NCI-H2227 treated with DMSO at 0.1 percent for 48 hours (cell line): Measurements from ENCODE around the gene PBX1.
A peak's percentile ranks its signal among the peaks of the same experiment; 100 is the strongest.

Experiments
- DNase-seq: peaks from one replicate; lab custom pipeline; 2025; lab: John Stamatoyannopoulos, UW

PBX1 gene

DNA sequence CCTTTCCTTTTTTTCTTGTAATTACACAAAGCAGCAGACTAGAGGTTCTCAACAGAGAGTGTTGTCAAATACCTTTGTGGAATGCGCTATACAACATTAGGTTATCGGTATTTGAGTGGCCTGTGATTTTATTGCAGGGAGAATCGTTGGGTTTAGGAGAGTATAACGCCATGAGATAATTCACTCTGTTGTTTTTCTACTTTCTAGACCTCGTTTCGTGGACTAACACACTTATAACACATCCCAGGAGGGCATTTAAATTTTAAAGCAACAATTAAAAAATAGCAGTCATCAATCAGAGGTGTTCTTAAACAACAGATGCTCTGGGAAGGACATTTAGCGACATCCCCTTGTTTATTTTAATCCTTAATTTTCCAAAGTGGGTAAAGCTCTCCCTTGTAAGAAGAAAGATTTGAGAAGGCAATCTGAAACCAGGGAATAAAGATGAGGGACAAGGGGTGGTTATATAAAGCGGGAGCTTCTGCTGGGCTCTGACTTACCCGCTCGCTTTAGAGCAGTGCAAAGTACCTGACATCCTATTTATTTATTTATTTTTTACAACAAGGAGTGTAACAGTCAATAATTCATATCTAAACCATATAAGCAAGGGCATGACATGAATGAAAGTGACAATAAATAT is 4.9 kb downstream of the PBX1 start:
- DNase-seq = no peak

DNA sequence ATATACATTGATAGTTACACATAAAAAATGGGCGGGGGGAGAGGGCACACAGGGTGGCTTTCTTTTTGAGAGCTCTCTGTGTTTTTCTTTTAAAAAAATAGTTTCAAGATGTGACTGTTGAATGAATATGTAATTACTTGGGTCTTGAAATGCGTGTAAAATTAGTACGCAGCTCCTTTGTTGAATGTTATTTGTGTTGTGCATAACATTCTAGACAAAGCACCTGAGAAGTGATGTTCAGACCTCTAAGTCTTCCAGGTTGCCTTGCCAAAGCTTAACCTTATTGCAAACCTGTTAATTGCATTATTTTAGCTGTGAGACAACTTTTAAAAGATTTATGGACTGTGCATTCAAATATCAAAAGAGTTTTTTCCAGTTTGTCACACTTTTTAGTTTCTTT is 5.4 kb downstream of the PBX1 start:
- DNase-seq = no peak

DNA sequence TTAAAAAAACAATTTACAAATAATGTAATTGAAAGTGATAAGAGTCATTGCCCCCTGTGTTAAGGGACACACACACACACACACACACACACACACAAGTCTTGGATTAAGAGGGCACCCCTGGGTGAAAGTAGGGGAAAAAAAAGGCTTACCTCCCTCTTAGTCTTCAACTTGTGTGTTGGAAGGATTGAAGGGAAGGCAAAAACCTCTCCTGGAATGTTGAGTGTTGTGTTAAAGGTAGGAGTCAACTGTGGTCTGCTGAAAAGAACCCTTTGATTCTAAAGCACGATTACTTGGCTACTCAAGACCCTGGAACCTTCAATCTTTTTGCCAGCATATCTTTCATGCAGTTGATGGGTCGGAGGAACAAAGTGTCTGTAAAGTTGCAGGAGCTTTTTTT is 6.4 kb downstream of the PBX1 start:
- DNase-seq = no peak

DNA sequence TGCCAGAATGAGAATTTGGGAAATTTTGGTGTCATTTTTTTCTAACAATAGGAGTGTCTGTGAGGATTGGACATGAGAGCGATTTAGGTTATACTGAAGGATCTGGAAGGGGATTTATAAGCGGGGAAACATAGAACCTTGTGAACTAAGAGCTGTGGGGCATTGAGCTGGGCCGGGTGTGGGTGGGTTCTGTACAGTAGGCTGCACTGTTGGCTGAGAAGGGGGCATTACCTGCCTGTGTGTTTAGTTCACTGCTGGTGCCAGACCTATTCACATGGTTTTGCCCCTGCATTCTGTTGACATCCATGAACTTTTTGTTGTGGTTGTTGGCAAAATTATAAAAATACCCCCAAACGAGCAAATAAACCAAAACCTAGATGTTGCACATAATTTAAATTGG is 8.8 kb downstream of the PBX1 start:
- DNase-seq = no peak

DNA sequence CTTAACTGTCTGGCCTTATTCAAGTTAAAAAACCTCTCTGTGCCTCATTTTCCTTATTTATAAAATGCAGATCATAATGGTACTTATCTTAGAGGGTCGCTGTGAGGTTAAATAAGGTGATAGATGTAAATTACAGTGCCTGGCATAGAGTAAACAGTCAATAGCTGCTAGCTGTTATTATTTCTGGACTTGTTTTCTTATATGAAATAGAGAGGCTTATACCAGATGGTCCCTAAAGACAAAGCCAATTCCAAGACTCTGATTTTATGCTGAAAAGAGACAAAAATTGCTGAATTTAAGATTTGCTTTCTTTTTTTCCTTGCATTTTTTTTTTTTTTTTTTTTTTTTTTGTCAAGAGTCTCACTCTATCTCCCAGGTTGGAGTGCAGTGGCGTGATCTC is 10.3 kb downstream of the PBX1 start:
- DNase-seq = no peak

DNA sequence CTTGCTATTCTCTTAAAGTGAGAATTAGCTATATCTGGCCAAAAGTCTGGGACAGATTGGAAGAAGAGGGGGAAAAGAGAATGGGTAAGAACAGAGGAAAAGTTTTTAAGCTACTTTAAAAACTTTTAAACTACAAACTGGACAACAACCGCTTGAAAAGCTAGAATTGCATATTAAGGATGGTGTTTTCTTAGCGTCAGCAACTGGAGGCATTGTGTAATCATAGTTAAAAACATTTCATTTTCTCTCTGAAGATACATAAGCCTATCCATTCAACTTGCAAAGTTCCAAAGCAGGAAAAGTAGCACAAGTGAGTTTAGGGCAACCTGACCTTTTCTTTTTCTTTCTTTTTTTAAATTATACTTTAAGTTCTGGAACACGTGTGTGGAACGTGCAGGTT is 10.9 kb downstream of the PBX1 start:
- no peak for DNase-seq

DNA sequence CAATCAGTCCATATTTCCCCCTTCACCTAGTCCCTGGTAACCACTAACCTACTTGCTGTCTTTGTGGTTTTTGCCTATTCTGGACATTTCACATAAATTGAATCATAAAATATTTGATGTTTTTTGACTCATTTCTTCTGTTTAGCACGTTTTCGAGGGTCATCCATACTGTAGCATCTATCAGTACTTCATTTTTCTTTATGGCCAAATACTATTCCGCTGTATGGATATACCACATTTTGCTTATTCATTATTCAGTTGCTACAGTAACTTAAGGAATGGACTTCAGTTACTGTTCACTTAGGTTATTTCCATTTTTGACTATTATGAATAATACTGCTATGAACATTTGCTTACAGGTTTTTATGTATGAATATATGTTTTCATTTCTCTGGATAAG is 12.3 kb downstream of the PBX1 start:
- no peak for DNase-seq

DNA sequence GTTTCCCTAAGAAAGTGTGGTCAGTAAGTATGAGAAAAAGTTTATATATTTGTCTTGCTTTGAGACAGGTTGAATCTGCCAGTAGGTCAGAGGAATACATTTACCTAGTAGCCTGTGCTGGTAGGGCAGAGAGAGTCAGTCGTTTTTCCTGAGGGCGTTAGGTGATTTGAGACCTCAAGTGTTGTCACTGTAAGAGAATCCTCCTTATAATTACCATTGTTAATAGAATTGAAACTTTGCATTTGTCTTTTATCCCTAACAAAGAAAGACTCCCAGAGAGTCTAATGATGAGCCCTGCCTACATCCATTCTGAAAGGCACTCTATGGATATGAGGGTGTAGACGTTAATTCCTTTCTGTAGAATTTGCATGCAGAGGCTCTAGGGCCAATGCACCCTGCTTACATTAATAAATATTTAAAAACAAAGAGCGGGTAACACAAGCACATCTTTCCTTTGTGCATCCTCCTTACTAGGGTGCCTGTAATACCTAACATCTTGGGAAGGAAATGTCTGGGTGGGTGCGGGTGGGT is 16.4 kb downstream of the PBX1 start:
- no peak for DNase-seq

DNA sequence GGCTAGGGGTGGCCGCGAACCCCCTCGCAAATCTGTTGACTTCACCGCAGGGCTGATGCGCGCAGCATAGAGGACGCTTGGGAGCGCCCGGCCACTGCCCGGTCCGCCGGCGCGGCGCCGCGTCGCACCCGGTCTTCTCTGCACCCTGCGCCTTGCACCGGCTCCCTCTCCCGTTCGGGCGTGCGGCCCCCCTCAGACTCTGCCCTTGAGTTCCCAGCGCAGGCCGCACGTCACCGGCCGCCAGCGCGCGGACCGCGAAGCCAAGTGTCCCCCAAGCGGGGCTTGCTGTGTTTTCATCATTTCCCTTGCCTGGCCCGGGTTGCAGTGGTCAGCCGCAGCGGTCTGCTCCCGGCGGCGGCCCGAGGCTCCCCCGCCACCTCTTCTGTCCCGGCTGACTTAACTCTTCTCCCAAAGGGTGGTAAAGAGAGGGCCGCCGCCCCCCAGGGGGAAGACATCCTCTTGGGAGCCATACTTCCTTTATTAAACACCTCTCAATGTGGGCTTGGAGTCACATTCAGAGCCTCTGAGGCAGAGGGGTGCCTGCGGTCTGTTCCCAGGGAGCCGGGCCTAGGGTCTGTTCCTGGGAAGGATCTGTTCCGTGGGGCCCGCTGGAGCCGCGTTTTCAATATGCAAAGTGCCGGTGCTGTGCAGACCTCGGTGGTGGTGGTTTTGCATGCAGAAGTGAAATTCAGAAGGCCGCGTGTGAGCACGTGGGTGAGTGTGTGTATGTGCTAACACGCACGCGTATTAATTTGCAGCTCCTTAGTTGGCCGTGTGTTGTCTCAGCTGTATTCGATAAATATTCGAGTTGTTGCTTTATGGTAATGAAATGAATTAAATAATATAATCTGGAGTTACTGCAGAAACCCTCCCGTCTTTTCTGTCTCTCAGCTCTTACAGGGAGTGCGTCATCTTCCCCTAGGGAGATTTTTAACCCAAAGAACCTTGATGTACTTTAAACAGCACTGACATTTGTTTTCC is 17.6 kb downstream of the PBX1 start:
- DNase-seq = no peak

DNA sequence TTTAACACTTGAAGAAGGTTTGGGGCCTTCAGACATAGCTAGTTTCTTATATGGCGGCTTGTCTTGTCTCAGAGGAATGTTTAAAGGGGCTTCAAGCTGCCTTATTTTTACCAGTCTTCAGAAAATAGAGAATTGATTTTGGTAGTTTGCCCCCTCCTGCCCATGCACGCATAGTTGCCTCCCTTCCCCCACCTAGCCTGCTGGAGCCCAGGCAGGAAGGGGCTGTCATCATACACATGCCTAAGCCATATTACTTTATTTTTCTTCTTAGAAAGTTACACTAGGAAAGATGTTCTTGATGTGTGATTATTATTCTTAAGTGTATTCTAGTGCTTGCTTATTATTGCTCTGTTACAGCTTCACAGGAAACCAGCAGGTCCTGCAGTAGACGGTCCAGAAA is 18.3 kb downstream of the PBX1 start:
- DNase-seq = no peak

DNA sequence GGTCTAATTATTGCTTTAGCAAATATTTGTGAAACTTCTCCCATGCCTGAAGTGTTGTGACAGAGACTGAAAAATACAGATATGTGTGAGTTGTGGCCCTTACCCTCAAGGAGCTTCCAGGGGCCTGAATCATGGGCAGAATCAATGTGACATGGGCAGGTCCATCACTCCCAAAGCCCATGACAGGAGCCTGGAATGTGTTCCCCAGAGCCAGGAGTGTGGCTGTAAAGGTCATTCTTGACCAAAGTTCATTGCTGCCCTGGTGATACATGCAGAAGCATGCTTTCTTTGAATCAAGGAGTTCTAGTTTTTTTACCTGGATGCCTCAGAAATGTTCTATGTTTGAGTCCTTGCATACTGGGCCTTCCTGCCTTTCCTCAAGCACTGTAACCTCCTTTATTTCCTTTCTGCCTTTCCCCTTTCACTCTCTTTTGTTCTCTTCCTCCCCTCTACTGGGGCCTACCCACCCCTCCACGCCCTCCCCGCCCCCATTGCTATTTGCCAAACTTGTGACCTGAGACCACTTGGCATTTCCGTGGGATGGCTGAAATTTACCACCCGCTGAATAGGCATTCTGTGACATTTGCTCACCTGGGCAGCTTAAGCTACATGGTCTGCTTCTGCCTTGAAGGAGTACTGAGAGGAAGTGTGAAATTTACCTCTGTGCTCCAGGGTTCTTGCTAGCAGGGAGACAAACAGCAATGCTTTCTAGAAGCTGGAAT is 19.7 kb downstream of the PBX1 start:
- DNase-seq = no peak

DNA sequence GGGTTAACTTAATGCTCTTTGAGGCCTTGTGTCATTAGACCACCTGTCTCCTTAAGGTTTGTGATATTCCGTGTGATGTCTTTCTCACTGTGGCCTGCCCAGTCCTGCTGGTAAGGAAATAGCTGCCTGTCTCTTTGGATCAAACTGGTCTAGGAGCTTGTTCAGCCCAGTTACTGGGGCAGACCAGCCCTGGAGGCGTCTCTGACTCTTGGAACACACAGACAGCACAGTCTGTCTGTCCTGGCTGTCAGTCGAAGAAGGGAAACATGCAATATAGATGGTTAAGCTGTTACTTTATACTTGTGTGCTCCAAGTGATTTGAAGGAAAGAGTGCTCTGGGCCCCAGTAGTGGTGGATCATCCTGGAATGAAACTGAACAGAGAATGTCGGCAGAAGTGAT is 20.4 kb downstream of the PBX1 start:
- no peak for DNase-seq

DNA sequence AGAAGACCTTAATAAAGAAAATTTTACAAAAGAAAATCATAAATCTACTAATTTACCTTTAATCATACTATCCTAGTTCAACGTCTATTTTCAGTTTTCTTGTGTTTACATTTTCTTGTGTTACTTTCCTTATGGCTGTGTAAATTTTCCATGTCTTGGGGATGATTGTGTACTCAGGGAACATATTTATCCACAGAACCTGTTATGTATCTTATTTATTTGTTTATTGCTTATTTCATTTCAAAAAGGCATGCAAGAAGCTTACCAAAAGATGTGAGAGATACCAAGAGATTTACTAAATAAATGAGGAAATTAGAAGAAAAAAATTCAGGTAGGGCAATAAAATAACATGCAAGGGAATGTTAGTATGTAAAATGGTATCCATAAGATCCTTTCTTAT is 22.8 kb downstream of the PBX1 start:
- DNase-seq = no peak

DNA sequence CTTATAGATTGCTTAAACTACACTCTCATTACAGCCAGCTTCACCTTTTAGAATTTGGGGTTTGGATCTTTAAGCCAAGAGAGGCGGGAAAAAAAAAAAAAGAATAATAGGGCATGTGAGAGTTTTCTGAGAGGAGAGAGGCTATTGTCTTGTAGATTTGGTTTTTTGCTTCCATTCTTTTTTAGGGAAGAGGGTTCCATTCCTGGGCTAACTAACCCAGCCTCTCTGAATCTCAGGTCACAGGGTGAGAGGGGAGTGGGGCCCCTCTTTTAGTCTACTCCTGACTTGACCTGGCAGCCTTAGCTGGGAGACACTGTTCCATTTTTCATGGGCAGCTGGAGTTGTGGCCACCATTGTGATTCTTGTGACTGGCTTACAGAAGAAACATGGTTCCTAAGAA is 24.2 kb downstream of the PBX1 start:
- DNase-seq = no peak

DNA sequence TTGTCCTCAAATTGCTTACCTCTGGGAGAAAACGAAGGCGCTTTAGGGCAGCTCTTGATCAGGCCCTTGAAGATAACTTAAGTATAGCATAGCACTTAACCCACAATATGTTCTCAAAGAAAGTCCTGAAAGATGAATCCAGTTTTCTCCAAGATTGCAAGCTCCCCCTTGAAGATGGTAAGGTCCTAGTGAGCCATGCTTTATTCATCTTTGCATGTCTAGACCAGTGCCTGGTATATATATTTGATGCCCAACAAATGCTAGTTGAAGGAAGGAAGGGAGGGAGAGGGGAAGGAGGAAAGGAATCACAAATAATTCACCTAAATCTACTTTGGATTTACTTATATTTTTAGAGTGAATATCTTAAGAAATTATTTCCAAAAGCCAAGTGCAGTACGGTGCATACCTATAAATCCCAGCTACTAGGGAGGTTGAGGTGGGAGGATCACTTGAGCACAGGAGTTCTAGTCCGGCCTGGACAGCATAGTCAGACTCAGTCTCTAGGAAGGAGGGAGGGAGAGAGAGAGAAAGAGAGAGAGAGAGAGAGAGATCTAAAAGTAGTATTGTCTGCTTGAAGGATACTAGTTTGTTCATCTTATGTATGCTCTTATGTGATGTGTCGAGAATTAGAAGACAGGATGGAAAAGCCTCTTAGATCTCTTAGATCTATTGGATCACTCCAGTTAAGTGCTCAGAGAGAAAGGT is 25.0 kb downstream of the PBX1 start:
- DNase-seq = no peak

DNA sequence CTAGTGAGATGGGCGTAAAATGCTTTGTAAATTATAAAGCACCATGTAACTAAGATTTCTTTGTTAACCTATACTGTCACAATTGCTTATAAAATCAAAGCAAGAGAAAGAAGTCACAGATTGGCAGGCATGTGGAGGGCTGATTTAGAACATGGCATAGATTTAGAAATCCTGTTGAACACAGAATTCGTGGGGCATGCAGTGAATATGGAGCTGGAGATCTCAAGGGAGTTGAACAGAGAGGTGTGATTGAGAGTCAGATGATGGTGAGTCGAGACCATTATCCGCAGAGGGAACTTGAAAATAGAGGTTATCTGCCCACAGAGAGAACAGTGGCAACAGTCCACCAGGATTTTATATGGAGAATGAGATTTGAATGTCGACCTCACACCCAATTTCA is 27.6 kb downstream of the PBX1 start:
- peak; percentile 32 for DNase-seq

DNA sequence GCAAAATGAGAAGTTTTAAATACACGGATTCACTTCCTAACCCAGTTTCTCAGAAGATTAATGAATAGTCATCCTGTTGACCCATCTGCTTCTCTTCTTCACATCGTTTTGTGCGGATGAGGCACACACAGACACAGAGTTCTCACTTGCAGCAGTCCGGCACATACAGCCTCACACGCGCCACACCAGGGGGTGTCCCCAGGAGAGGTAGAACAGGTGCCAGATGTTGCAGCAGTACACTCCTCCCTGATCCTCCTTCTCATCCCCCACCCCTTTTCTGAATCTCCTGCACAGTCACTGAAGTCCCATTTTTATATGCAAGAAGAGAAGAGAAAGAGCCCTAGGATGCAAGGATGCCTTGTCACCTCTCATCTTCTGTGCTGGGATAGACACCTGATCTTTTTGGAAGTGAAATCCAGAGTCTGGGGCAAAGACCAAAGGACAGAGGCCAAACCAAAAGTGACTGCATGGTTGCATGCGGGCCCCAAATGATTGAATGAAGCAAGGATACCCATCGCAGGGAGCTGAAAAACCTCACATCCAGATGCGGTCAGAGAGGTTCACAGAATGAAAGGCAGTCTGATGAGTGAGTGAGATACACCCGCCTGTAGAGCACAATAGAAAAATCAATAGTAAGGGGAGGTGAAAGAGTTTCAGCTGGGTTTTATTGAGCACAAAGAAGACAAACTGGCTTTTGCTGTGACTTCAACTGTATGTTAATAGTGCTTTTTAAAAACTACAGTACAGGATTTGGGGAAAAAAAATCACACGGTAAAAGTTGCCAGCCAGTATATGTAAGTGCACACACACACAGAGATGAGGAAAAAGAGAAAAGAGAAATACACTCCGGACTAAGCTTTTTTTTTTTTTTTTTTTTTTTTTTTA is 28.9 kb downstream of the PBX1 start:
- DNase-seq = peak; percentile 77

DNA sequence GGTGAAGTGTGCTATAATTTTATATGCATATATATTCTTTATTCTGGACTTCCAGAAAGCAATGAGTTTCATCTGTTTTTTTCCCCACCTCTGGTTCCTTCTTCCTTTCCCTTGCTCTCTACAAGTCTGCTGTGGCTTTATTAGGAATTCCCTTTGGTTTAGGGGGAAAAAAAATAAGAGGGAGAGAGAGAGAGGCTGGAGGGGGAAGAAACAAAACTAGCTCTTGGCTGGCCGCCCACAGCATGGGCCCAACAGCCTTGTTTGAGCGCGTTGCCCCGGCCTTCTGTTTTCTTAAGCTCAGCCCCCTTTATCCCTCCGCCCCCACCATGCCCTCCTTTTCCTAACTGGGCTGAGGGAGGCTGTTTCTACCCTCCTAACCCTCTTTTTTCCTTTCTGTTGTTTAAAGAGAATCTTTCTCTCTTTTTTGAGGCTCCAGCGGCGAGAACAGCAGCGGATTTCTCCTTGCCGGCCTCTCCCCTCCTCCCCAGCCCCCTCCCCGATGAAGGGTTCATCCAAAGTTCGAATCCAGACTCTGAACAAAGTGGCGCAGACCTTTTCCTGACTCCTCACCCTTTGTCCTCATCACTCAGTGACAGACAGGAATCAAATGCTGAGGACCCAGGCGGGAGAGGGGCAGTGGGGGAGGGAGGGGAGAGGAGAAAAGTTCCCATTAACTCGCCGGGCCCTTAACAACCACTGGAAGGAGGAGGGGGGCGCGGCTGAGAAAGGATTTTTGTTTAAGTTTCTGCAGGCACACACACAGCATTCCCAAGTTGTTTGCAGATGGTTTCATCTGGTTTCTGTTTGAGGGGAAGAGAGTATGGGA is 29.7 kb downstream of the PBX1 start:
- peak; percentile 64 for DNase-seq

DNA sequence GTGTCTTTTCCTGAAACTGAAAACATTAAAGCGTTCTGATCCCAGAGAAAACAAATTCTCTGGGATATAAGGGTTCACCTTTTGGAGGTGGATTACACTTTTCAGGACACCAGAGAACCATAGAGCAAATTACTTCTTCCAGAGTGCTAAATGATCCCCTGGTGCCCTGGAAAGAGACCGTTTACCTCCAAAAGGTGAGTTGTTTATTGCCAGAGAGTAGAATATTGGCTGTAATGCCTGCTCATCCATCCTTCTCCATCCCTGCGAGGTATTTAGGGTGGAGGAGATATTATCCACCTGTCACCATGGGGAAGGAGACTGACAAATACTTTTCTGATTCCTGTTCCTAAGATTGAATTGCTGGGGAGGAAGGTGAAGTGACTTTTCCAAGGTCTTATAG is 30.4 kb downstream of the PBX1 start:
- DNase-seq = no peak

DNA sequence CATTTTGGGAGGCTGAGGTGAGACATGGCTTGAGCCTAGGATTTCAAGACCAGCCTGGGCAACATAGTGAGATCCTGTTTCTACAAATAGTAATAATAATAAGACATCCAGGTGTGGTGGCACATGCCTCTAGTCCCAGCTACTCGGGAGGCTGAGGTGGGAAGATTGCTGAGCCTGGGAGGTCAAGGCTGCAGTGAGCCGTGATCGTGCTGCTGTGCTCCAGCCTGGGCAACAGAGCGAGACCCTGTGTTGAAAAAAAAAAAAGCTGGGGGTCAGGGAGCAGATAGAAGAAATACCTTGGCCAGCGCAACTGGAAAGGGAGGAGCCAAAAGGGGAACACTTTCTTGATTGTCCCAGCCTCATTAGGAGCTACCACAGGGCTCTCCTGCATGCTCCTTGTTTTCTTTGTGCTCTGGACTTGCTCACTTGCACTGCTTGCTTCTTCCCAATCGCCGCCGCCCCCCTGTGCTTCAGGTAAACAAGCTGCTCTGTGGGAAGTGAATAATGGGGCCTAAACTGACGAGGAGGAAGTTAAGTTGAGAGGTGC is 31.1 kb downstream of the PBX1 start:
- DNase-seq = no peak
